Activated CD4-positive, alpha-beta T cell treated with anti-CD3 and anti-CD28 coated beads, Interleukin-2, amount 50 U/mL, for 48 hours (primary cell): ENCODE results near the gene LPP.

Source experiments
- DNase-seq, 2 experiments: peaks; one replicate each; pipeline ENCODE4 v3.0.0-alpha.2; 2020

LPP gene

DNA sequence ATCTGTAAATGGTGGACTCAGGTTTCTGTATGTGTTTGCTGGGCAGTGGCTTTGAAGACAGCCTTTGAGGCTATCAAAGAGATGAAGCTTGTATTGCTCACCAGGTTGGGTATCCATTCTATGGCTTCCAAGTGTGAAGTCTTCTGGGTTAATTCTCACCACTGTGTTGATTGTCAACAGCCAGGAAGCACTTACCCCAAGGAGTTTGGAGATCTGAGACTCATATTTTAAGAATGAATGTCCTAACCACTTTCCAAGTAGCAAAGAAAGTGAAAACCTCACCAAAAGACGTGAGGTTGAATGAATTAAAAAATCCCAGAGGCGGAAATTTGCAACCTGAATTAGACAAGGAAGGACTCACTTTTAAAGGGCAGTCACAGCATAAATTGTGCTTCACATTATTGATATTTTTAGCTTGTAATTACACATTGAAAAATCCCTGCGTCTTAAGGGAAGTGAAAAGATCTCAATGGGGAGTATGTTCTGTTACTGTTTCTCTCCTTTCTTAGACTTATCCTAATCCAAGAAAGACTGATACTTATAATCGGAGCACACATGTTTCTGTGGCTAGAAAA is 713.8 kb downstream of the LPP start:
- DNase-seq: no peak

DNA sequence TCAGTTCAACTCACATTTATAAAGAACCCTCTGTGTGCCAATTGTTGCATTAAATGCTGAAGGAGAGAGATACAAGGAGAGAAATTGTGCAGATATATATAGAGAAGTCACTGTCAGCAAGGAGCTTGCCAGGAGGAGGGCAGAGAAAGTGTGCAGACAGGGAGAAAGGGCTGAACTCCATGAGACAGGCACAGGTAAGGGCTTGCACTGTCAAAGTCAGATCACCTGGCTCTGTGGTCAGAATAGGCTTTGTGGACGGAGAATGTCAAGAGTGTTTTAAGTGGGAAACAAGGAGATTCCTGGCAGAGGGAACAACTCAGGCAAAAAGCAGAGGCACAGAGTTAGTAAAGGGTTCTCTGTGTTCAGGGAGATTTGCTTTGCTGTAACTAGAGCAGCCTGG is 714.8 kb downstream of the LPP start:
- DNase-seq: no peak

DNA sequence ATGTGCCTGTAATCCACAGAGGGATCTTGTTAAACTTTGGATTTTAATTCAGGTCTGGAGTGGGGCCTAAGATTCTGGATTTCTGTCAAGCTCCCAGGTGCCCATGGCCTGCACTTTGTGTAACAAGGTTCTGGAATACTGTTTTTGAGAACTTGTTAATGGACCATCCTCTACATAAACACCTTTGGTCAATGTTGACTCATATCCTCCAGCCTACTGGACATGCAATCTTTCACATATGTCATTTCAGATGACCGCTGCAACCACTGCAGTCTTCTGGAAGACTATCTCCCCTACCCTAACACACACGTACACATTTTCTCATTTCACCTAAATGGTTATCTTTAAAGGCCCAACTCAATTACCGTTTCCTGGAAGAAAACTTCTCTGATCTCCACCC is 715.7 kb downstream of the LPP start:
- DNase-seq: no peak

DNA sequence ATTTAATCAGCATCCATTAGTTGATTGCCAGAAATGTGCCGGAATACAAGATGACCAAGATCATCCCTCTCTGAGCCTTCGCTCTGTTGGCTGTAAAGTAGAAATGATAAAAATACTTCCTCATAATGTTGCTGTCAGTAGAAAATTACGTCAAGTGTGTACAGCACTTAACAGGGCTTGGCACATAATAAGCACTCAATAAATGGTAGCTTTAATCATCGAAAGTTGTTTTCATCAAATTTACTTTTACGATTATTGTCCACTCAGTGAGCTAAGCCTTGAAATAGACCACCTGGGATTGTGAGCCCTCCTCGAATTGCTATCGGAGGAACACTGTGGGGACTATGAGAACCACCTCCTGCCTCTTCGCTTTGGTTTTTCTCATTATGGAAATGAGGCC is 716.5 kb downstream of the LPP start:
- DNase-seq: no peak

DNA sequence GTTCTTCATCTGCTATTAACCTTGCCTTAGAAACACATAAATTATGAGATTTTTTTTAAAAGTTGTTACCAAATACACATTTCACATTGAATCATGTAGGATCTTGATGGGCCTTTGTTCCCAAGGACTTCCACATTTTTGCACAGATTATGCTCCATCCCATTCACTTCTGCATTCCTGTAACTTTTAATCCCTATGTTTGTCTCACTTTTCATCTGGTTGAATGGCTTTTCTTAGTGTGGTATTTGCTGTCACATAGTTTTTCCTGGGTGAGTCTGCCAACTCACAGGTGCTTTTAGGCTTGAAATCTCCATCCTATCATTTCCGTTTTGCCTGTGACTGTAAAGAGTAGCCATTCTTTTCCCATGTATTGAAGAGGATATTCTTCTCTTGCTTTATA is 720.6 kb downstream of the LPP start:
- no peak for DNase-seq

DNA sequence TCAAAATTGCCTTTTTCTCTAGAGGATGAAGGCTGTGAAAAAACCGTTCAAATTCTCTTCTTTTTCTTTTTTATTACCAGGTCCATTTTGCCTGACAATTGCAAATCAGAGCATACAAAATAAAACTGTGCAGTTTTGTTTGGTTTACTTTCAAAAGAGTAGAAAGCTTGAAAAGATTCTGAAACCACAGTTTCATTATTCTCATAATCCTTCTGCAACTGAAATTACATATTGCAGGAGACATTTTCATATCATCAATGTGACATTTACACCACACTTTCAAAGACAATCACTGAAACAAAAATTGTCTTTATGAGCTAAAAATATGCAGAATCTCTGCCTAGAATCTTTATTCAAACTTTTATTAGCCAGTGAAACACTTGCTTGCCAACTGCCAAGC is 721.5 kb downstream of the LPP start:
- DNase-seq: no peak

DNA sequence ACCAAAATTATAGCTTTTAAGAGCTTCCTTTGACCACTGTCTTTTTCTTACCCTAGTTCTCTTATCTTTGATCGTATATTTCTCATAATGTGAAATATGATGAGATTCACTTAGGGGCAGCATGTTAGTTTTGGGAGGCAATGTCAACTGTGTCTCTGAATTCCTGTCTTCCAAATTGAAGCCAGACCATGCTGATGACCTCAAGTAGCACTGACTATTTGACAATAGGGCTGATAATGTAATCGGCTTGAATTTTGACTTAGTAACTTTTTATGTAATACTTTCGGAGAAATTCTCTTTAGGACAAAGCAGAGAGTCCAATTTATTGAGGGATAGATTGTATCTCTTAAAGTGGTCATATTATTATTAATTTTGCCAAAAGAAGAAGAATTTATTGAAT is 722.4 kb downstream of the LPP start:
- DNase-seq: no peak

DNA sequence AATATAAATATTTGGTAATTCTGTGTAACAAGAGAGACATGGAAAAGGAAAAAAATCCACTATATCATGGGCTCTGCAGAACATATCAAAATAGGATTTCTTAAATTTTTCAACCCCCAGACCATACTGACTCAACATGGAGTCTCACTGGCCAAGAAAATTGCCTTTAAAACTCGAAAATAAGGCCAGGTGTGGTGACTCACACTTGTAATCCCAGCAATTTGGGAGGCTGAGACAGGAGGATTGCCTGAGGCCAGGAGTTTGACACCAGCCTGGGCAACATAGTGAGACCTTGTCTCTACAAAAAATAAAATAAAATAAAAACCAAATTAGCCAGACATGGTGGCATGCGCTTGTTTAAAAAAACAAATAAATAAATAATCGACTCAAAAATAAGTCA is 723.4 kb downstream of the LPP start:
- no peak for DNase-seq

DNA sequence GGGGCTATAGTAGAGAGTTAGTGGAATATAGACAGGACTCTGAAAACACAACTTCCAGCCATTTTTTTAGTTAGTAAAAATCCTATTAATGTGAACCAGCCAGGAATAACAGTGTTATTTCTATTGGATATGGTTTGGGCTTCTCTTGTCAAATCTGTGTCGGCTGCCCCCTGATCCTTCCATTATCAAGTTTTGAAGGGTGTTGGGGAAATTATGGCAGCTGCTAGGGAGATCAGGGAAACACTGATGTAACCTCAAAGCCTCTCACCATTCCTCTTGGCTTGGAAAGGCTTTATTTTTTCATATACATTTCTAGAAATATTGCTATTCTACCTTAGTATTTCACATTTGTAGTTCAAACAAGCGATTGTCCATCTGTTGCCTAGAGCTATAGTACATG is 724.1 kb downstream of the LPP start:
- DNase-seq: no peak

DNA sequence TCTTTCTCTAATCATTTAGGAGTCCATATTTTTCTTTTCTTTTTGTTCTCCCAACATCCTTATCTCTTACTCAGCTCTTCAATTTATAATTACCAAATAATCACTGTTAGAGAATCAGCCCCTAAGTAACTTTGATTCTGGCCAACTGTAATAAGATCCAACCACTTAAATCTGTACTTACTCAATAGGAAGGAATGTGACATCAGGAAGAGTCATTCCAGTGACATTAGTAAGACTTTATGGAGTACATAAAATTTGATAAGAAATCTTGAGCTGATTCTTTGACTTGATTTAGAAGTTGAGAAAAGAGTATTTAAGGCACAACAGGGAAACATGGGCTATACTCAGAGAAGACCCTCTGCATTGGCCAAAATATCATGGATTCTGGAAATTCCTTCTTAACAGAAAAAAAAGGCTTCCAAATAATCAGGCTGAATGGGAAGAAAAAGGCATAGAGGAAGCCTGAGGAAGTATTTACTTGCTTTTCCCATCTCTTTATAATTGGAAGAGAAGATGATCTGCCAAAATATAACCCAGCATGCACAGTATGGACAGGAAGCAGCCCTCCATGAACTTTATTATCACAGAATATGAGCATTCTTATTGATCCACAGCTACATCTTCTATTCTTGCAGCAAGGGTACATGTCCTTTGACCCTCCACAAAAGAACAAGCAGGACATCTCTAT is 728.1 kb downstream of the LPP start:
- DNase-seq: no peak

DNA sequence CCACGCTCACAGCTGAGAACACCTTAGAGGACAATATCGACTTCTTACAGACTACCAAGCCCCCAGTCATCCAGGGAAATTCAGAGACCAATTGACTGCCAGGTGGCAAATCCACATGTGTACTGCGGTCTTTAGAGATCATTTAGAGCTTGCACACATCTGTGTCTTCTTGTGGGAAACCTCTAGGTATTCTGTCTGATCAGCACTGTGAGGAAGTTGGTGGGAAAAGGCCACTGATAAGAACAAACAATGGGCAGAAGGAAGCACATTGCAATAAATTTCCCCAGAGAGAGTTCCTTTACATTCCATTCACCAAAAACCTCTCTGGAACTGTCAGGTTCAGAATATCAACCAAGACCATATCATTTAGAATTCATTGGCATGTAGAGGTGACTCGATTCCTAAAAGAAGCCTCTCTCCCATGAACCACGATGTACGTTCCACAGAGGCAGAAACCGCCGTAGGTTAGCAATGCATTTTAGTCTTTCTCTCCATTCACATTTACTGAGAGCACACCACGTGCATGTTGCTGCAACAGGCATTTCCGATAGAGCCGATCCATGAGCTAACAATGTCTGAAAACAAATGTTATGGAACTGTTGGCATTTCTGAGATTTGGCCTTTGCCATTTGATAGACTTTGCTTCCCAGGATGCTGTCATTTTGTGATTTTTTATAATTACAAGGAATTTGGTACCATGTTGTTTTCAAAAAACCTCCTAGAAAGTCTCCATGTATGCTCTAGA is 730.5 kb downstream of the LPP start:
- no peak for DNase-seq

DNA sequence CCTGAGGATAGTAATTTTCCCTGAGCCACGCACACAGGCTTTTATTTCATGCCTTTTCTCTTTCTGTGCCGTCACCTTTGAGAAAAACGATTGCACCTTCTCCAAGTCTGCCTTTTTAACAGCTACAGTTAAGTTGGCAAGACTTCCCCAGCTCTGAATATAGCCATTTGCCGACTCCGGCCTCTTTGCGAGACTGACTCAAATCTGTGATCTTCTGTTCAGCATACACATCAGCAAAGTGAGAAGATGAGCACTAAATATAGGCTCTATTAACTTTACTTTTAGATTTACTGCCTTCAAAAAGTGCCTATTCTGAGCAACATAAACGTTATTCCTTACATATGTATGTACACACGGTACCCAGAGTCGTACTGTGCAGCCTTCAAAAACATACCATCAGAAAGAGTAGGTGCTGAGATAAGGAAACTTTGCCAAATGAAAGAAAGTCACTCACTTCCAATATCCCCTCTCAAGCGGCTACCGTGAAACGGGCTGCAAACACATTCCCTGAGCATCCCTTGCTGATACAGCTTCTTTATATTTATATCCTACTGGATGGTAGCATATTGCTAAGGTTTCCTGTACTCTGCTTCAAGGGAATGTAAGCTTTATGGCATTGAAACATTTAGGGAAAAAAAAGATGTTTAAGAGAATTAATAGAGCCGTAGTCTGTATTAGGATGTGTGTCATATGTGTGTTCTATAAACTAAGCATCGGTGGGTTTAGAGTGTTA is 734.5 kb downstream of the LPP start:
- DNase-seq: no peak

DNA sequence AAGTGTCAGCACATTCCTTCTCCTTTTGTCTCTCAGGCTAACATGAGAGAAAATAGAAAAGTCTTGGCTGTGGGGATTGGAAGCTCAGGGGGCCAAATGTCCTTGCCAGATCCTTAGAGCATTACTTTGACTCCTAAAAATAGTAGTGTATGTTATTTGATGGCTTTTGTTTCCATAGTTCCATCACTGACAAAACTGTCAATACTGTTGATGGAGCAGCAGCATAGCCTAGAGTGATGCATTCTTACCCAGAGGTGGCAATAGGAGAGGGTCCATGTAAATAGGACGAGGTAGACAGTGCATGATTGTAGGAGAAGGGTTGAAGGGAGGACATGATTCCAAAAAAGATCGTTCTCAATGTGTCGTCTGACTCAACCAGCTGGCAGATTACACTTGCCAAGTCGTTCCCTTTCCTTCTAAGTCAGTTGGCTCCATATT is 735.1 kb downstream of the LPP start:
- DNase-seq: no peak

DNA sequence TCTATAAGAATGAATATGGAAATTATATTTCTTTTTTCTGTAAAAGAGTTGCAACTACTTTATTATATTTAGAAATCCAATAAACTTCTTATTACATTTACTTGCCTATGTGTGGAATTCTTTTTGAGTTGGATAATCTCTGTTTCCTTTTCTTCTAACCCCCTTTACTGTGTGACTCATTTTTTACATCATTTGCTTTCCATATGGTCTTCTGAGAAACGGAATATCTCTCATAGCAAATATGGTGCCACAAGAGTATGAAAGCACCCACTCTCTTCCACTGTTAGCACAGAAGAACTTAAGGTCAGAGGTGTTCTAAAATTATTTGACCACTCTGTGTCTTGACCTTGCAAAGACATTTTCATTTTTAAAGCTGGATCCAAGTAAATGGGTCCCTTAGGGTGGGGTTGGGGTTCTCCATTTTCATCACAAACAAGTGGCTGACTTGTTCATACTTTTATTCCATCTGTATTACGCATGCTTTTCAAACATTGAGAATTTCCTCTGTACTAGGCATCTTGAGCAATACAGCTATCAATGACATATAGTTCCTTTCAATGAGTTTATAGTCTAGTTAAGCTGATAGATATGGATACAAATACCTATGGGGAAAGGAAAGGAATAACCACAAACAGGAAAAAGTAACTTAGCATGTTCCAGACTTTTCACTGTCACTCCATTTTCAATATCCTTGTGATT is 736.8 kb downstream of the LPP start:
- DNase-seq: no peak

DNA sequence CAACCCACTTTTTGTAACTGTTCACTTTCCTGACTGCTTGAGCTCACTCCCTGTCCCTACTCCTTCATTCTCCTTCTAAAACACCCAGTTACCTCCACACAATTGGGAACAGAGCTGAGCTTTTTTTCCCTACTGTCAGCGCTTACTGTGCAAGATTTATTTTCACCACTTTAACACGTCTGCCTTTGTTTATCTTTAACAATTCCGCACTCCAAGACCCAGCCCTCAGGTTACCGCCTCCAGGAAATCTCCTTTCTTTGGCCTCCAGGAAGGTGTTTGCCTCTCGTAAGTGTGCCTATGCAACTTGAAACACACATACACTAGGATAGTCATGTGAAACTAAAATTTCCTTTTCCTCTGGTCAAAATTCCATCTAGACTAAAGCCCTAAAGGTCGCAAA is 745.9 kb downstream of the LPP start:
- DNase-seq: no peak

DNA sequence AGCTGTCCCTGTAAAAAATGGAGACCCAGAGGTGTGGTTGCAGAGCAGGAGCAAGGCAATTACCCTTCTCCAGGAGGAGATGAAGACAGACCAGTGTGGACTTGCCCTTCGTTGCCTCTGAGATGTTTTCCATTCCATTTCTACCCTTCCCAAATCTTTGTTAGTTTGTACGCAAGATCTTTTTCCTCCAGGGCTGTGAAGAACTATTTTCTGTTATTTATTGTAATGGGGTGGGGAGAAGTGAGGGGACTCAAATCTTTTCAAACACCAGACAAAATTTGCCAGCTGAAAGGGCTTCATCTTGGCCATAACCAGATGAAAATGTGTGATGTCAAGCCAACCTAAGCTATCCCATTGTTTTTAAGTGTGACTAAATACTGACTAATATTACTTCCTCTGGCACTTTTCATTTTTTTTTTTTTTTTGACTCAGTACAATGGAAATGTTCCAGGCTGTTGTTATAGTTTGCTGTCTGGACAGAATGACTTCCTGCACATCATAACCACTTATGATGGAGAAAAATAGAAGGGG is 746.5 kb downstream of the LPP start:
- DNase-seq: no peak

DNA sequence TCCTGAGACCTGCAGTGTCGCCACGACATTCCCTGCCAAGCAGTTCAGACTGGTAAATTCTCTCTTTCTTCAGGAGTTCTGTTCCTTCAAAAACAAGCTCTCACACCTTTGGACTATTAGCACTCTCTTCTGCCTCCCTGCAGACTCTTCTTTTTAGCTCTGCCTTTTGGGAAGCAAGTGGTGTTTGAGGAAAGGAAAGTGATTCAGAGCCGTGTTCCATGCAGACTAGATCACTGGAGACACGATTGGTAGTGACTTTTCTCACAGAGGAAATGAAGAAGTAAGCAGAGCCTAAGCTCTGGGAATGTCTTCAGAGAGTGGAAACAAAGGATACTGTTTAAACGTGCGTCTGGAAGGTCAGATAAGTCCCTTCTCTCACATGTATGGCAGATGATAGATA is 747.2 kb downstream of the LPP start:
- DNase-seq: no peak

DNA sequence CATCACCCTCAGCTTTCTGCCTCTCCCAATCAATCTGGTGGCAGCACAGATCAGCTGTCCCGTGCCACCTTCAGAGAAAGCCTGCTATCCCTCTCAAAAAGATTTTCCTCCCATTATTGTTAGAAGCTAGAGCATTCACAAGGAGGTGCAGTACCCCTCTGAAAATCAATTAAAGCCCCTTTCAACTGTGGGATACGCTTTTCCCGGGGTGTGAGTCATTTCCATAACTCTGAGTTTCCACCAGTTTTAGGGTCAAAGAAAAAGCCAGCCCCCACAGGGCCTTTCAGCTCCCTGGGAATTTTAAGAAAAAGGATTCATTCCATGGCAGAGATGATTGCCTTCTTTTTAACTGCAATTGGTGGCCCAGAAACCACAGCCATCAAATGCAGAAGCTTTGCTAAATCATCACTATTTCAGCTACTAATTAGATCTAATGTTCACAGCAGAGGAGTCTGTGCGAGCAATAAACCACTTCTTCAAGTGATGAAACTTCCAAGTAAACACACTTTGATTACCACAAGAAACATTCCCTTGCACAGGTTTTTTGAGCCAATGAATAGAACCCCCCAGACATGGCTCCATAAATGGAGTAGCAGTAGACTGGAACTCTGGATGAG is 747.8 kb downstream of the LPP start:
- no peak for DNase-seq

DNA sequence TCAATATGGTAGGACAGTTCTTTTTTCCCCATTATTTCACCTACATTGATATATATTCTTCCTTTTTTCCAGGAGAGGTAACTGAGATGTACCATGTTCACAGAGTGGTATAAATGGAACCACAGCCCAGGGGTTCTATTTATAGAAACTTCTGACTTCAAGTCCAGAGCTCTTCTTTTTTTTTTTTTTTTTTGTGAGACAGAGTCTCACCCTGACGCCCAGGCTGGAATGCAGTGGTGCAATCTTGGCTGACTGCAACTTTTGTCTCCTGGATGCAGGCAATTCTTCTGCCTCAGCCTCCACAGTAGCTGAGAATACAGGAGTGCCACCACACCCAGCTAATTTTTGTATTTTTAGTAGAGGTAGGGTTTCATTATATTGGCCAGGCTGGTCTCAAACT is 750.7 kb downstream of the LPP start:
- DNase-seq: no peak

DNA sequence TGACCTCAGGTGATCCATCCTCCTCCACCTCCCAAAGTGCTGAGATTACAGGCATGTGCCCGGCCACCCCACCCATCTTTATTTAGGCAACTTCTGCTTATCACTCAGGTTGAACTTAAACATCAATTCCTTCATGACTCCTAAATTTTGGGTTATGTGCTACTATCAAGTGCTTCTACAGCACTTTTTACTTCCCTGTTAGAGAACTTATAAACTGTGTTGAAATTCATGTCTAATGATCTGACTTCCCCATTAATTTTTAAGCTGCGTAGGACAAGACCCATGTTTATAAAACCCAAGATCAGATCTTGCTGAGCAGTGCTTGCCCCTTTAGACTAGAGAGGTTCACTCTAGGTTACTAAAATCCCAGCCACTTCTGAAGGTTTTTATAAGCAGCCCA is 751.6 kb downstream of the LPP start:
- no peak for DNase-seq

DNA sequence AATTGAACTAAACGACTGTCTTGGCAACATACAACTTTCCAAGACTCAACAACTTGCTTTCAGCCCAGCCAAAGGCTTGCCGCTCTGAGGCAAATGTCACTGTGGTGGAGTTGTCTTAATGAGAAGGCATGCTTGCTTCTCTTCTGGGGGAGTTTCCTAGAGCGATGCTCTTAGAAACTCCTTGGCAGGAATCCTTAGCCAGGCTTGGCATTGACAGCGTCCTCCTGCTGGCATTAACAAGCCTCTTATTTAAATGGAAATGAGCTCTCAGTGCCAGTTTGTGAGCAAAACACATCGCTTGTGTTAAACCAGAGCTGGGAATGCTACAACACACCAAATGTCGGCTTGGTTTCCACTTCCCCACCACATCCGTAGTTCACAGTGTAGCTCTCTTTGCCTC is 752.3 kb downstream of the LPP start:
- DNase-seq: no peak
